Measurements from ENCODE around the gene LTBP3.

Gene LTBP3

DNA sequence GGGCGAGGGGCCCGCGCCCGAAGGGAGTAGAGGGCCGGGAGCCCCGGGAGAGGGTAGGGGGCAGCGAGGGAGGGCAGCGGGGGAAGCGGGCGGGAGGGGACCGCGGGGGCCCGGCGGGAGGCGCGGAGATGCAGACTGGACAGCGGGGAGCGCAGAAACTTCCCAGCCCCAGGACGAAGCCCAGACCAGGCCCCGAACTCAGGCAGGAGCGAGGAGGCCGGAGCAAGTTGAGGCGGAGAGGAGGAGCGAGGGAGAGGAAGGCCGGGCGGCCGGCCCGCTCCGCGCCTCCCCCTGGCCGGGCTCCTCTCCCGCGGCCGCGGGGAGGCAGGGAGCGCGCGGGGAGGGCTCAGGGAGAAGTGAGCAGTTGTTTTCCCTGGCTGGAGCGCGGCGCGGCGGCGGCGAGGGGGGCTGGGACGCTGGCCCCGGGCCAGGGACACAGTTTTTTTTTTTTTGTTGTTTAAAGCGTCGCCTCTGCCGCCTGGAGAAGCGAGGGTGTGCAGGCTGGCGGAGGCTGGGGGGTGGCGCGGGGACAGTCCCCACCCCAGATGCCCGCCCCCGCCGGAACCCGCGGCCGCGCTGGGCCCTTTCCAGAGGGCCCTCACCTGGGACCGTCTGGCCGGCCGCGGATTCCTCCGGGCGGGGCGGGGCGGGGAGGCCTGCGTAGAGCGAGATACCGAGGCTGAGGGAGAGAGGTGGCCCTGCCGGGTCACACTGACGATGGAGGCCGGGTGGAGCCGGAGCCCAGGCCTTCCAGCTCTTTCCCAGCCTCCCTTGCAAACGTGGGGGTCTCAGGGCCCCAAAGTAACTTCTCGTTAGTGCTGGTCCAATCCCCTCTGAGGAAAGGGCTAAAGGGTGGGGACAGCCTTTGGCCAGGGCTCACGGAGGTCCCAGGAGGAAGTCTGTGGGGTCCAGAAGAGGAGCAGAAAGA lies at the start of gene LTBP3:
Gene LTBP3 (minus strand): TSS at position 358 of the 928 bp plus-strand sequence. CDS start 400 bp downstream, outside the sequence.
- DNase-seq: no peak

GRCh38 chr11:65606876-65607613 lies 48.9 kb upstream of the LTBP3 start:
- peak; percentile 25 for DNase-seq

DNA sequence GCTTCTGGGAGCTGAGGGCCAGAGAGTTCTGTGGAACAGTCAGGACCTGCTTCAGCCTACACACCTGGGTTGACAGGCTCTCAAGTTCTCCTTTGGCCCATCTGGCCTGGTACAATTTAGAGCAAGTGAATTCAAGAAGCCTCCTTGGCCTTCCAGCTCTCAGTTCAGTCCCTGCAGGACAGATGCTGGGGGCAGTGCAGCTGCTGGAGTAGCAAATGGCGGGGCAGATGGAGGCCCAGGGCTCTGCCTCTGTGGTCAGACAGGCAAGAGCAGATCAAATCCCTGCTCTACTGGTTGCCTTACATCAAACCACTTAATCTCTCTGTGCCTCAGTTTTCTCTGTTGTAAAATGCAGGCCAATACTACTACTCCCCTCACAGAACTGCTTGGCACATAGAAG lies 46.1 kb upstream of the LTBP3 start:
- no peak for DNase-seq

DNA sequence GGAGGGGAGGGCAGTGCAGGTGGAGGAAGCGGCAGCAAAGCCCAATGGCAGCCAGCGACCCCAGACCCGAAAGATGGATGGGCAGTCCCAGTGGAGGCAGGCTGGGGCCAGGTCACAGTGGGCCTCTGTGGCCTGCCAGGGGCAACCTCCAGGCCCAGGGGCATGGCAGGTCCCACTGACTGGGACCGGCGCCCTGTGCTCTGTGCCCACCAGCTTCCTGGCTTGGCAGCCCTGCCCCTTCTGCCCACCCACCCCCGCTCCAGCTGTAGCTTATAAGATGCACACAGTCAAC lies 41.7 kb upstream of the LTBP3 start:
- DNase-seq: no peak

DNA sequence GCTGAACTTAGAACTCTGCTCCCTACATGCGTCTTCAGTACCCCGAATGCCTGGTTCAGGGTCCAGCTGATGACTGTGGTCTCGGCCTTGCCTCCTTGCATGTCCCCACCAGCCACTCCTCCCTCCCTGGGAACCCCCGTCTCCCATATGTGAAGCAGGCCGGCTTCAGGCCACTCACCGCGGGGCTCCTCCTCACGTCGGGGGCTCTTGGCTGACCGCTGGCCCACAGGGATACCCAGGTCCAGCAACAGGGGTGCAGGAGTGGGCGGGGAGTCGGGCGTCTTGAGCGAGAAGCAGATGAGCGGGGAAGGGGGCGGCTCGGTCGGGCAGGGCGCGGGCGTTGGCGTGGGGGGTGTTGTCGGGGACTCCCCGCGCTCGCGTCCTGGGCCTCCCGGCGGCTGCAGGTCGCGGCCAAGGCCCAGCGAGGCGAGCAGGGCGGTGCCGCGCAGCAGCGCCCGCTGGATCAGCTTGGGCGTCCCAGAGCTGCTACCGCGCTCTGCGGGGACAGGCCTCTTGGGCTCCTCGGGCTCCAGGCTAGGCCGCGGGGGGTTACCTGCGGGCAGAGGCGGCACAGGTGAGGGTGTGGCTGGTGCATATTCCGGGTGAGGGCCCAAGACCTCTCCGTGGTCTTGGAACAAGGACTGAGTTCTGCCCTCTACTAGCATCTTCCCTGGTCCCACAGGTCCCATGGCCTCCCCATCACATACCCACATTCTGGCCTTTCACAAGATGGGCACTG lies 41.2 kb upstream of the LTBP3 start:
- no peak for DNase-seq

GRCh38 chr11:65598258-65598699 lies 40.1 kb upstream of the LTBP3 start:
- DNase-seq: no peak

- DNase-seq: no peak
Measured at GRCh38 chr11:65596520-65596919, 38.4 kb upstream of the LTBP3 start.

- DNase-seq: no peak
Measured at GRCh38 chr11:65595543-65596281, 37.6 kb upstream of the LTBP3 start, which contains the start of gene KCNK7. TSS of gene KCNK7 (minus strand) at chr11:65595800. CDS start at chr11:65595772, 28 bp downstream.

DNA sequence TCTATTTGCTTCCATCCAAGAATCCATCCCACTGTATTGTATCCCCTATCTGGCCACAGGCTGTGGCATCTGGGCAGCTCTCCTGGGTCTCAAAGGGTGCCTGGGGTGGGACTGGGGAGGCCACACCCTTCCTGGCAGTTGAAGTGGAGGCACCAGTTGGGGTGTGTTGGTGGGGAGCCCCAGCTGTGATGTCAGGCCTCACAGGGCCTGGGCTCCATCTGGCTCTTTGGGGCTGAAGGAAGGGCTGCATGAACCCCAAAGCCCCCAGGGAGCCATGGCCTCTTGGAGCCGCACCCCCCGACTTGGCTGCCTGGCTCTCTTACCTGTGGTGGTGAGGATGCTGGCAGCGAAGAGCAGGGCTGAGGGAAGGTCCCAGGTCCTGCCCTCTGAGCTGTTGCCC lies 37.0 kb upstream of the LTBP3 start:
- no peak for DNase-seq

DNA sequence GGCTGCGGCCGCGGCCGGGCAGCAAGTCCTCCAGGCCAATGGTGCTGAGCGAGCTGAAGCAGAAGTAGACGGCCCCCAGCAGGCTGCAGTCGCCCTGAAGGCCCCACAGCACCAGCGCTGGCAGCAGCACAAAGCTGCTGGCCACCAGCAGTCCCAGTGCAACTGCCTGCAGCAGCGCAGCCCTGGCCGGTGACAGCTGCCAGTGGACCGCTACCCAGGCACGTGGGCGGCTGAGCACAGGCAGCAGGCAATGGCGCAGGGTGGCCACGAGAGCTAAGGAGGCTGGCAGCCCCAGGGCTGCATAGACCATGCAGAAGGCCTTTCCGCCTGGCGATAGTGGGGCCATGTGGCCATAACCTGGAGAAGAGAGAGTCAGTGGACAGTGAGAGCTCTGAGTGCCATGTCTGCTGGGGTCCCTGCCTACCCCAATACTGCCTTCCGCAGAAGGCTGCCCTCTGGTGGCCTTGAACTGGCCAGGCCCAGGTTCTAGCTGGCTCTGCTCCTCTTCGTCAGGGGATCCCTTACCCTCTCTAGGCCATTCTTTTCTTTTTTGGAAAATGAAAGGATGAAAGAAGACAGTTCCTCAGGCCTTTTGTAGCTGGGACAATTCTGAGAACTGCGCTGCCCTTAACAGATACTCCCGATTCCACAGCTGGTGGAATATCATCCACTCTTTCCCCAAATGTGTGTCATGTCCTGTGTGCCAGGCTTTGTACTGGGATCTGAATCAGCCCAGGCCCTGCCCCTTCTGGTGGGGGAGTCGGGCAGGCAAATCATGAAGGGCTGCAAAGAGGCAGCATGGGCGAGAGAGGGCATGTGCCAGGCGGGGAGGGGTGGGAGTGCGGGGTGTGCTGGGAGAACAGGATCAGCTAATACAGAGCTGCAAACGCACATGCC lies 35.6 kb upstream of the LTBP3 start:
- DNase-seq: peak; percentile 16

GRCh38 chr11:65592858-65593517 lies 34.8 kb upstream of the LTBP3 start:
- DNase-seq: peak; percentile 49

GRCh38 chr11:65591939-65592857 lies 34.0 kb upstream of the LTBP3 start:
- DNase-seq: peak; percentile 47

DNA sequence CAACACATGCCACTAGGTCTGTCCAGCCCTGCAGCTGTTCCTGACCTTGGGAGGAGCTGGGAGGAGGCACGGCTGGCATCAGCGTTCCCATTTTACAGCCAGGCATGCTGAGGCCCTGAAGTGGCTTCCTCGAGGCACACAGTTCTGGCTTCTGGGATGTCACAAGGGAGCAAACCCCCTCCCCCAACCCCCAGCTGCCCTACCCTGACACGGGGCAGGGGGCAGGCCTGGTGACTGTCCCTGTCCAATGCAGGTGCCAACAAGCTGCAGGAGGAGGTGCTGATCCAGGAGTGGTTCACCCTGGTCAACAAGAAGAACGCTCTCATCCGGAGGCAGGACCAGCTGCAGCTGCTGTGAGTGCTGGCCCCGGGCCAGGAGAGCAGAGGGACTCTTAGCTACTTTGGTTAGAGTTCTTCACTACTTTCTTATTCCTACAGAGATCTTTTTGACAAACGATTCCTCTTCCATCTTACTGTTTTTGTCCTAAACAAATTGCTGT lies 32.1 kb upstream of the LTBP3 start:
- no peak for DNase-seq

- DNase-seq: no peak
Measured at GRCh38 chr11:65589444-65590239, 31.5 kb upstream of the LTBP3 start.

DNA sequence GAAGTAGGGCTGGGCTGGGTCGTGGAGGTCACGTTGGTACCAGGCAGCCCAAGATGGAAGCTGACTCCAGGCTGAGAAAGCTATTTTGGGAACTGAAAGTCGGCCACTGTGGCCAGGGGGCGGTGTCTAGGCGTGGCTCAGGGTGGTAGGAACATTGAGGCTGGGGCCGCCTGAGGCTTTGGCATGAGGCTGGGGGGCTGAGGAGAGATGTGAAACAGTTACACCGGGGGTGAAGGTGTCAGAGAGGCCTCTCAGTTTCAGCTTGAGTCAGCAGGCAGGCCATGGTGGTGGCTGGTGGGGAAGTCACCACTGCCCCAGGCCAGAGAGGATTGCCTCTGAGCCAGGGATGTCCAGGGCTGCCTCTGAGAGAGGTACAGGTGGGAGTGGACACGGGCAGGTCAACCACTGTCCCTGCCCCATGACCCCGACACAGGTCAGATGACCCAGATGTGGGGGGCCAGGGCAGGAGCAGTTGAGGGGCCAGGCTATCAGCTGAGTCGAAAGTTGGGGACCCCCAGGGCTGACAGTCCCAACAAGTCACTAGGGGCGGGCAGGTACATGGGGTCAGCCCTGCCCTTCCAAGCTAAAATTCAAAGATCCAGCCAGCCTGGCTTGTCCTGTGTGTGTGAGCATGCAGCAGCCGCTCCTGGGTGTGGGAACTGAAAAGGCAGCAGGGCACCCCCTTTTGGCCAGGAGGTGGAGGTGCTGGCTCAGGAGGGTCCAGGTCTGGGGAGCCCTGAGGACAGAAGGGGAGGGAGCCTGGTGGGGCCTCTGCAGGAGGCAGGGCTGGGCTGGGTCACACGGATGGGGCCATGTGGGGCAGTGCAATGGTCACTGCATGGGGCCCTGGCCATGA lies 30.3 kb upstream of the LTBP3 start:
- no peak for DNase-seq

GRCh38 chr11:65586676-65587075 lies 28.5 kb upstream of the LTBP3 start:
- DNase-seq: no peak

GRCh38 chr11:65586247-65586630 lies 28.1 kb upstream of the LTBP3 start:
- DNase-seq: no peak

Measured in NCI-H526 treated with DMSO at 0.1 percent for 48 hours (cell line).